Urinary bladder (tissue), 4 donors: ENCODE data around the gene APBB1IP. TPM values are rescaled to one million over a fixed set of nuclear protein-coding genes. Genes with fewer than 3 reads are reported as not detected.
"Not testable (repeated sequence)": the region's sequence is repeated elsewhere in the genome, so short reads cannot be mapped to it uniquely, and the experiment has no call there.

ENCODE experiments used
- DNase-seq: peaks from one replicate; pipeline ENCODE4 v3.0.0-alpha.2; 2015; ENCODE audit errors: extremely low spot score
- H3K27ac ChIP-seq: one replicate; pipeline ENCODE4 v1.5.1; 2013; ENCODE audit warnings: low read depth, mild to moderate bottlenecking, moderate library complexity
- H3K36me3 ChIP-seq: one replicate; pipeline ENCODE4 v1.6.1; 2013; ENCODE audit warnings: mild to moderate bottlenecking, moderate library complexity; ENCODE audit not compliant: insufficient read depth
- H3K4me1 ChIP-seq: one replicate; pipeline ENCODE4 v1.6.1; 2013; ENCODE audit warnings: mild to moderate bottlenecking, moderate library complexity; ENCODE audit not compliant: insufficient read depth
- H3K4me3 ChIP-seq: one replicate; pipeline ENCODE4 v1.5.1; 2013; ENCODE audit warnings: low read depth, low read length
- WGBS: extraction: QIAGEN DNeasy Blood & Tissue Kit; methylation state at CpG from one replicate; pipeline ENCODE4 v1.1.7; 2013; 5-methylcytosine and 5-hydroxymethylcytosine counted together
- polyA plus RNA-seq: library from polyadenylated mRNA; stranded (reverse); fragments of 200-250 nt; gene quantifications from one replicate; pipeline ENCODE4 v1.2.3, GENCODE V29; 2013
- total RNA-seq: library from RNA; depleted of rRNA; stranded (reverse); fragments of >200 nt; gene quantifications from one replicate; pipeline ENCODE4 v1.2.3, GENCODE V29; 2014
- donor health status: healthy with polysubstance abuse.
- donor health status: healthy.

Gene APBB1IP
- total and polyA plus RNA-seq, 2 donors, result 4.1 to 5.5 TPM

DNA sequence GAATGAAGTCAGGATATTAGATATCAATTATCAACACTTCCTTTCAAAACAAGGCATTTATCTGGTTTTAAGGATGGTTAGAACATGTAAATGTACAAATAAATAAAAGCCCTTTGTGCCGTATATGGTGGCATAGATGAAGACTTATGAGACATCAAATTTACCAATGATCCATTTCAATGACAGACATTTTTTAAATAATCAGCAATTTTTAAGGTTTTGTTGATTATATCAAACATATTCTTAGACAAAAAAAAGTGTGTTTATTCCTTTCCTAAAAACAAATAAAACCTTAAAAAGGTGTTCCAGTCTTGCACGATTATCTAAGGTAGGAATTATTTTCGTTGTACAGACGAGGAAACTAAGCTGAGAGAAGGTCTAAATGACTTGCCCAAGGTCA, 13.8 kb downstream of the APBB1IP start:
- no peak overlapping the region for H3K4me3 ChIP-seq
- H3K36me3 ChIP-seq, result no peaks in the 10 kb centered on the region
- 64% methylated on average over 4 of the region's 4 CpGs for WGBS

GRCh38 chr10:26453850-26454249, 15.7 kb downstream of the APBB1IP start:
- Histone ChIP-seq H3K36me3 (no peaks in the 10 kb centered on the region), H3K27ac (no peak overlapping the region), H3K4me1 (no peaks in the 10 kb centered on the region), H3K4me3 (no peak overlapping the region)
- 87% methylated on average over 2 of the region's 2 CpGs for WGBS
- no peak for DNase-seq

More for the DNA sequence above, 13.8 kb downstream of the APBB1IP start:
- Histone ChIP-seq H3K27ac (no peak overlapping the region), H3K4me1 (no peaks in the 10 kb centered on the region)
- no peak for DNase-seq

- no peaks in the 10 kb centered on the region for H3K4me1 ChIP-seq
- H3K36me3 ChIP-seq, result no peaks in the 10 kb centered on the region
- no peak for DNase-seq
- 78% methylated on average over 2 of the region's 2 CpGs for WGBS
- H3K27ac ChIP-seq, result no peak overlapping the region
- H3K4me3 ChIP-seq, result no peak overlapping the region
Measured at GRCh38 chr10:26454891-26455290, 16.8 kb downstream of the APBB1IP start.

- 76% methylated on average over 7 of the region's 7 CpGs for WGBS
- Histone ChIP-seq H3K4me1 (no peaks in the 10 kb centered on the region), H3K36me3 (no peaks in the 10 kb centered on the region), H3K4me3 (no peak overlapping the region), H3K27ac (no peak overlapping the region)
- no peak for DNase-seq
Measured at GRCh38 chr10:26455567-26456315, 17.6 kb downstream of the APBB1IP start.

GRCh38 chr10:26457088-26457487, 18.9 kb downstream of the APBB1IP start:
- no peak overlapping the region for H3K27ac ChIP-seq
- H3K4me1 ChIP-seq, result no peaks in the 10 kb centered on the region
- WGBS, result 83% methylated on average over 5 of the region's 5 CpGs
- H3K36me3 ChIP-seq, result no peaks in the 10 kb centered on the region
- no peak overlapping the region for H3K4me3 ChIP-seq
- no peak for DNase-seq

DNA sequence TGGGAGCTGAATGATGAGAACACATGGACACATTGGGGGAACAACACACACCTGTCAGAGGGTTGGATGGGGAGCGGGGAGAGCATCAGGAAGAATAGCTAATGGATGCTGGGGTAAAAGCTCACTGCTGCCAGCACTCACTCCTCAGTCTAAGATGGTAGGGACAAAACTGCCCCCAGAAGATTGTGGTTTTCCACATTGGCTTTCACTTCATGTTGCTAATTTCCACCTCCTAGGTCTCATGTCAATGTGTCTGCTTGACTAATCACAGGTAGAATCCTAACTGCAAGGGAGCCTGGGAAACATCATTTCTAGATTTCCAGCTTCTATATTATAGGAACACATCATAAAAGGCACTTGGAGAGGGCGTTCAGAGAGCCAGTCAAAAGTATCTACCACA, 22.6 kb downstream of the APBB1IP start:
- DNase-seq, result no peak
- 84% methylated on average over 2 of the region's 2 CpGs for WGBS
- Histone ChIP-seq H3K4me3 (no peak overlapping the region), H3K4me1 (no peaks in the 10 kb centered on the region), H3K27ac (no peak overlapping the region), H3K36me3 (no peaks in the 10 kb centered on the region)

DNA sequence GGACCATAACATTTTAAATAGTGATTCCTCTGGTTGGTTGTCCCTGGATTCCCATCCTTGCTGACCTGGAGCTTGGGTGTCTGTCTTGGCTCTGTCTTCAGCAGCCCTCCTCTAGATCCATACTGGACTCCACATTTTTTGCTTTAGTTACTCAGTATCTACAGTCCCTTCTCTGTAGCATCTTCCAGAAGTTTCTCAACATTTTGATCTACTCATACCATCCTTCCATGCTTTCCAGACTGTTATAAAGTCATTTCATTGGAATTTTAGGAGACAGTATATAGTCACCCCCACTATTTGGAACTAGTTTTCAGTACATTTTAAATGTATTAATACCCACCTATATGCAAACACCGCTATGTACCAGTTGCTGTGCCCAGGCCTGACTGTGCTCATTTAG, 25.8 kb downstream of the APBB1IP start:
- Histone ChIP-seq H3K4me1 (no peaks in the 10 kb centered on the region), H3K4me3 (no peak overlapping the region), H3K27ac (no peak overlapping the region), H3K36me3 (no peaks in the 10 kb centered on the region)
- no peak for DNase-seq
- 91% methylated on average over 1 of the region's 1 CpG for WGBS

DNA sequence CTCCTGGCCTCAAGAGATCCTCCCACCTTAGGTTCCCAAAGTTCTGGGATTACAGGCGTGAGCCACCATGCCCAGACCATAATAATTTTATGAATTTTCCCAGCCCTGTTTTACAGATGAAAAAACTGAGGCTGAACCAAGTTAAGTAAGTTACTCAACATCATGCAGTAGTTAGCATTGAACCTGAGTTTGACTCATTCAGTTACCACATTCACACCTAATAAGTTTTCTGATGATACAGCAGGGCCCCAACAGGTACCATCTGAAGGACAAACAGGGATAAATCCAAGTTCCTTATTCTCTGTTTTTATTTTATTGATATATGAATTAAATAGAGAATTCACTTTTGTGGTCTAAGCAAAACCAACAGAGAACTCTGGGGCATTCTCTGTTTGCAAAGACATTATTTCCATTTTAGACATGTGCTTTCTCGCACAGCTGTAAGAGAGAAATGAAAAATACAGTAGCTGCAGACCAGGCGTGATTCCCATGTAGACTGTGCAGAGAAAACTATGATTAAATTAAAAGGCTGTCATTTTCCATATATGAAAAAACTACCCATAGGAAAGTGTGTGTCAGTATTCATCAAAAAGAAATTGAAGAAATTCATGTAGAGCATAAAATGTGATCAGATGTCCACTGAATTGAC, 26.6 kb downstream of the APBB1IP start:
- WGBS, result 84% methylated on average over 3 of the region's 3 CpGs
- no peaks in the 10 kb centered on the region for H3K36me3 ChIP-seq
- DNase-seq, result no peak
- no peak overlapping the region for H3K4me3 ChIP-seq
- H3K4me1 ChIP-seq, result no peaks in the 10 kb centered on the region
- no peak overlapping the region for H3K27ac ChIP-seq

DNA sequence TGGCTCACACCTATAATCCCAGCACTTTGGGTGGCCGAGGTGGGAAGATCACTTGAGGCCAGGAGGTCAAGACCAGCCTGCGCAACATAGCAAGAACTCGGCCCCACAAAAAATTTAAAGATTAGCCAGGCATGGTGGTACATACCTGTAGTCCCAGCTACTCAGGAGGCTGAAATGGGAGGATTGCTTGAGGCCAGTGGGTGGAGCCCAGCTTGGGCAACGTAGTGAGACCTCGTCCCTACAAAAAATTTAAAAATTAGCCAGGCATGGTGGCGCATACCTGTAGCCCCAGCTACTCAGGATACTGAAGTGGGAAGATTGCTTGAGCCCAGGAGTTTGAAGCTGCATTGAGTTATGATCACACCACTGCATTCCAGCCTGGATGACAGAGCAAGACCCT, 28.4 kb downstream of the APBB1IP start:
- H3K4me3 ChIP-seq, H3K36me3 ChIP-seq, H3K4me1 ChIP-seq, H3K27ac ChIP-seq, DNase-seq: not testable (repeated sequence)
- 86% methylated on average over 6 of the region's 6 CpGs for WGBS

GRCh38 chr10:26467639-26468038, 29.5 kb downstream of the APBB1IP start:
- H3K27ac ChIP-seq, result no peak overlapping the region
- no peaks in the 10 kb centered on the region for H3K36me3 ChIP-seq
- H3K4me1 ChIP-seq, result no peaks in the 10 kb centered on the region
- DNase-seq, result no peak
- 88% methylated on average over 4 of the region's 4 CpGs for WGBS
- no peak overlapping the region for H3K4me3 ChIP-seq

DNA sequence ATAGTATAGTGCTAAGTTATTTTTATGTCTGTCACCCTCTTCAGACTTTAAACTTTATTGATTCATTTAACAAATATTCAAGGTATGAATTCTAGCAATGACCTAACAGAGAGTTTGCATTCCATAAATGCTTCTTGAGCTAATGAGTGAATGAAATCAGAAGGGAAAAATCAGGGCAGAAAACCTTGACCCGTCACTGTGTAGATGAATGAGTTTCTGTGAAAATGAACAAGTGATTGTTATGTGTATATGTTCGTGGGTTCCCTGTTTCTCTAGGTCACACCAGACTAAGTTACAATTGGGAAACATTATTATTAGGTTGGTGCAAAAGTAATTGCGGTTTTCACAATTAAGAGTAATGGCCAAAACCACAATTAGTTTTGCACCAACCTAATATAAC, 30.1 kb downstream of the APBB1IP start:
- no peak overlapping the region for H3K4me3 ChIP-seq
- DNase-seq, result no peak
- no peaks in the 10 kb centered on the region for H3K36me3 ChIP-seq
- no peaks in the 10 kb centered on the region for H3K4me1 ChIP-seq
- H3K27ac ChIP-seq, result no peak overlapping the region
- 76% methylated on average over 3 of the region's 3 CpGs for WGBS

GRCh38 chr10:26468700-26469099, 30.6 kb downstream of the APBB1IP start:
- no peak for DNase-seq
- no peaks in the 10 kb centered on the region for H3K36me3 ChIP-seq
- H3K4me1 ChIP-seq, result no peaks in the 10 kb centered on the region
- no peak overlapping the region for H3K4me3 ChIP-seq
- 79% methylated on average over 6 of the region's 6 CpGs for WGBS
- no peak overlapping the region for H3K27ac ChIP-seq

DNA sequence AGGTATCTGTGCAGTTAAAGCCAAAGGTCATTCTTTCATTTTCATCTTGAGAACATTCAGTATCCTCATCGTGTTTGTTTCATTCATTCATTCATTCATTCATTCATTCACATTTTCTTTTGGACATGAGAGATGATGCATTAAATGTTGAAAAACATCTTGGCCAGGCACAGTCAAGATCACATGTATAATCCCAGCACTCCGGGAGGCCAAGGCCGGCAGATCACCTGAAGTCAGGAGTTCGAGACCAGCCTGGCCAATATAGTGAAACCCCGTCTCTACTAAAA, 34.3 kb downstream of the APBB1IP start:
- Histone ChIP-seq H3K27ac (no peak overlapping the region), H3K4me3 (no peak overlapping the region), H3K36me3 (no peaks in the 10 kb centered on the region), H3K4me1 (no peaks in the 10 kb centered on the region)
- no peak for DNase-seq
- WGBS, result 75% methylated on average over 5 of the region's 5 CpGs

GRCh38 chr10:26474026-26474425, 35.9 kb downstream of the APBB1IP start:
- WGBS, result 85% methylated on average over 1 of the region's 1 CpG
- Histone ChIP-seq H3K27ac (no peak overlapping the region), H3K4me1 (no peaks in the 10 kb centered on the region), H3K4me3 (no peak overlapping the region), H3K36me3 (no peaks in the 10 kb centered on the region)
- DNase-seq, result no peak
